ENCODE measurements around the gene TNS1.

Gene TNS1

GRCh38 chr2:217887841-217888701, 114.7 kb downstream of the TNS1 start:
- no peak for TF ChIP-seq SPI1 (IDR thresholded peaks at IDR 0.05; ENCODE audit: borderline replicate concordance, low read depth)
- no peak overlapping the region for H3K4me3 ChIP-seq (replicated peaks; ENCODE audit: insufficient read depth, low read length)
- H3K27me3 ChIP-seq (ENCODE audit: insufficient read depth, poor library complexity, severe bottlenecking), result no peaks in the 10 kb centered on the region
- no peak for DNase-seq (ENCODE audit: low read depth in 1 of 2, low spot score in 1 of 2)
- H3K27ac ChIP-seq (replicated peaks), result no peak overlapping the region

- TF ChIP-seq POLR2AphosphoS5 (IDR thresholded peaks at IDR 0.05; ENCODE audit: low read depth), result no peak
- TF ChIP-seq CTCF (IDR thresholded peaks at IDR 0.05; ENCODE audit: insufficient read depth, low read length), result peak; percentile 65
- TF ChIP-seq SPI1 (IDR thresholded peaks at IDR 0.05; ENCODE audit: borderline replicate concordance, low read depth), result no peak
- Histone ChIP-seq H3K27ac (replicated peaks) (no peak overlapping the region), H3K4me3 (replicated peaks; ENCODE audit: insufficient read depth, low read length) (no peak overlapping the region), H3K27me3 (ENCODE audit: insufficient read depth, poor library complexity, severe bottlenecking) (no peaks in the 10 kb centered on the region)
- DNase-seq (ENCODE audit: low read depth in 1 of 2, low spot score in 1 of 2), result peak; percentile 27 to 60
Measured at GRCh38 chr2:217886720-217887309, 116.0 kb downstream of the TNS1 start.

- H3K4me3 ChIP-seq (replicated peaks; ENCODE audit: insufficient read depth, low read length), result no peak overlapping the region
- no peaks in the 10 kb centered on the region for H3K27me3 ChIP-seq (ENCODE audit: insufficient read depth, poor library complexity, severe bottlenecking)
- no peak overlapping the region for H3K27ac ChIP-seq (replicated peaks)
- TF ChIP-seq SPI1 (IDR thresholded peaks at IDR 0.05; ENCODE audit: borderline replicate concordance, low read depth) (no peak), GABPA (IDR thresholded peaks at IDR 0.05; ENCODE audit: low read depth) (no peak), REST (IDR thresholded peaks at IDR 0.05; ENCODE audit: insufficient replicate concordance, low read depth) (no peak), CTCF (IDR thresholded peaks at IDR 0.05; ENCODE audit: insufficient read depth, low read length) (no peak), POLR2AphosphoS5 (IDR thresholded peaks at IDR 0.05; ENCODE audit: low read depth) (no peak)
- no peak for DNase-seq (ENCODE audit: low read depth in 1 of 2, low spot score in 1 of 2)
Measured at GRCh38 chr2:217886091-217886490, 116.7 kb downstream of the TNS1 start.

- Histone ChIP-seq H3K4me3 (replicated peaks; ENCODE audit: insufficient read depth, low read length) (no peak overlapping the region), H3K27ac (replicated peaks) (no peak overlapping the region), H3K27me3 (ENCODE audit: insufficient read depth, poor library complexity, severe bottlenecking) (no peaks in the 10 kb centered on the region)
- no peak for TF ChIP-seq POLR2AphosphoS5 (IDR thresholded peaks at IDR 0.05; ENCODE audit: low read depth)
- TF ChIP-seq GABPA (IDR thresholded peaks at IDR 0.05; ENCODE audit: low read depth), result no peak
- TF ChIP-seq REST (IDR thresholded peaks at IDR 0.05; ENCODE audit: insufficient replicate concordance, low read depth), result no peak
- TF ChIP-seq CTCF (IDR thresholded peaks at IDR 0.05; ENCODE audit: insufficient read depth, low read length), result no peak
- no peak for TF ChIP-seq SPI1 (IDR thresholded peaks at IDR 0.05; ENCODE audit: borderline replicate concordance, low read depth)
- no peak for DNase-seq (ENCODE audit: low read depth in 1 of 2, low spot score in 1 of 2)
Measured at GRCh38 chr2:217884985-217885384, 117.8 kb downstream of the TNS1 start.
